GM18499 (cell line): ENCODE measurements around the gene MFSD1.

Source experiments
- ATAC-seq: cut with Tn5 transposase; IDR thresholded peaks from one replicate; pipeline ENCODE4 v1.9.1; 2021; ENCODE audit warnings: moderate number of reproducible peaks; ENCODE audit not compliant: insufficient read depth, unreplicated experiment

The MFSD1 gene

GRCh38 chr3:158801696-158802408 is at the start of gene MFSD1:
MFSD1 (plus strand) TSS chr3:158802054; CDS start chr3:158802153, 99 bp downstream.
- peak; percentile 93 for ATAC-seq

GRCh38 chr3:158753854-158754253 is 48.0 kb upstream of the MFSD1 start:
- ATAC-seq, result no peak

- no peak for ATAC-seq
Measured at GRCh38 chr3:158755421-158755820, 46.4 kb upstream of the MFSD1 start.

- ATAC-seq, result no peak
Measured at GRCh38 chr3:158761350-158761749, 40.5 kb upstream of the MFSD1 start.

- ATAC-seq, result no peak
Measured at GRCh38 chr3:158762701-158763100, 39.2 kb upstream of the MFSD1 start.

- ATAC-seq, result no peak
Measured at GRCh38 chr3:158763421-158763820, 38.4 kb upstream of the MFSD1 start.

GRCh38 chr3:158765518-158766205 is 36.2 kb upstream of the MFSD1 start:
- no peak for ATAC-seq

GRCh38 chr3:158766364-158766763 is 35.5 kb upstream of the MFSD1 start:
- no peak for ATAC-seq

- no peak for ATAC-seq
Measured at GRCh38 chr3:158768361-158768787, 33.5 kb upstream of the MFSD1 start.

- no peak for ATAC-seq
Measured at GRCh38 chr3:158768881-158769543, 32.8 kb upstream of the MFSD1 start.

GRCh38 chr3:158769549-158769948 is 32.3 kb upstream of the MFSD1 start:
- no peak for ATAC-seq

GRCh38 chr3:158769952-158770740 is 31.7 kb upstream of the MFSD1 start:
- ATAC-seq, result no peak

GRCh38 chr3:158770741-158771350 is 31.0 kb upstream of the MFSD1 start:
- no peak for ATAC-seq

GRCh38 chr3:158771577-158771976 is 30.3 kb upstream of the MFSD1 start:
- no peak for ATAC-seq

GRCh38 chr3:158771982-158772381 is 29.9 kb upstream of the MFSD1 start:
- ATAC-seq, result no peak

GRCh38 chr3:158773166-158773565 is 28.7 kb upstream of the MFSD1 start:
- no peak for ATAC-seq

- ATAC-seq, result no peak
Measured at GRCh38 chr3:158773845-158774830, 27.7 kb upstream of the MFSD1 start.

GRCh38 chr3:158774965-158775364 is 26.9 kb upstream of the MFSD1 start:
- ATAC-seq, result no peak
